K562 (cell line): ENCODE data around the gene YBX1. TPM values are rescaled to one million over a fixed set of nuclear protein-coding genes. Genes with fewer than 3 reads are reported as not detected.

Experiments
- polyA plus RNA-seq, 8 experiments: library from polyadenylated mRNA; depleted of rRNA in 4 of 8; stranded (reverse) in 5 of 8; unstranded in 3 of 8; fragments of >200 nt; fragmentation: Nextera tagmentation in 2 of 8; fragmentation: Illumina TruSeq in 1 of 8; extraction: Ambion mirVana in 2 of 8; extraction: Trizol in 1 of 8; gene quantifications; 2 replicates each; pipeline versions ENCODE4 v1.2.1 to v1.2.3, GENCODE V29; 2011 to 2014; ENCODE audit warnings: inconsistent platforms in 1 of 8, missing spikeins in 1 of 8
- total RNA-seq, 7 experiments: library from RNA; depleted of rRNA in 6 of 7; stranded (reverse); fragments of >200 nt in 6 of 7; fragmentation: Illumina TruSeq in 2 of 7; extraction: Trizol in 2 of 7; gene quantifications; 2 replicates each; pipeline versions ENCODE4 v1.2.1 to v1.2.3, GENCODE V29; 2011 to 2021; ENCODE audit warnings: low replicate concordance in 1 of 7
- TF ChIP-seq, protein P1 (sequence below), 2 experiments: fragments of 450-650 bp; formaldehyde crosslinking in 1 of 2; IDR thresholded peaks; 2 replicates each; pipeline versions ENCODE4 v1.4.0 to v1.6.1; 2014 to 2020; ENCODE audit warnings: mild to moderate bottlenecking in 2 of 2, borderline replicate concordance in 1 of 2, low read depth in 1 of 2

The YBX1 gene
- total and polyA plus RNA-seq, 9 of the 15 experiments (the other 6 are each of a cell fraction or from before 2014, with no cell fraction given), result 363 to 1,955 (median 1,216) TPM

DNA sequence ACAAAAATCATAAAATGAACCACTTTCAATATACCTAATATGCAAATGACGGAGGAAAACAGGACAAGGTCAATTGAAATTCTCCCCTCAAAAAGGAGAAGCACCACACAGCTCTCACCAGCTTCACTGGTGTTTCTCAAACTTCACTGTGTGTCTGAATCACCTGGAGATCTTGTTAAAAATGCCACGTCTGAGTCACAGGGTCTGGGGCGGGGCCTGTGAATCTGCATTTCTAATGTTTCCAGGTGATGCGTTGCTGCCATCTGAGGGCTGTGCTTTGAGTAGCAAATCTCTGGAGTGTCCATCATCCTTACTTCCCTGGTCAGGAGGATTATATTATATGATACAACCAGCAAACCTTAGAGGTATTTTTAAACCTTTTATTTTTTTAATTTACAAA lies 48.8 kb downstream of the YBX1 start (continued):
- TF ChIP-seq, protein P1, sequence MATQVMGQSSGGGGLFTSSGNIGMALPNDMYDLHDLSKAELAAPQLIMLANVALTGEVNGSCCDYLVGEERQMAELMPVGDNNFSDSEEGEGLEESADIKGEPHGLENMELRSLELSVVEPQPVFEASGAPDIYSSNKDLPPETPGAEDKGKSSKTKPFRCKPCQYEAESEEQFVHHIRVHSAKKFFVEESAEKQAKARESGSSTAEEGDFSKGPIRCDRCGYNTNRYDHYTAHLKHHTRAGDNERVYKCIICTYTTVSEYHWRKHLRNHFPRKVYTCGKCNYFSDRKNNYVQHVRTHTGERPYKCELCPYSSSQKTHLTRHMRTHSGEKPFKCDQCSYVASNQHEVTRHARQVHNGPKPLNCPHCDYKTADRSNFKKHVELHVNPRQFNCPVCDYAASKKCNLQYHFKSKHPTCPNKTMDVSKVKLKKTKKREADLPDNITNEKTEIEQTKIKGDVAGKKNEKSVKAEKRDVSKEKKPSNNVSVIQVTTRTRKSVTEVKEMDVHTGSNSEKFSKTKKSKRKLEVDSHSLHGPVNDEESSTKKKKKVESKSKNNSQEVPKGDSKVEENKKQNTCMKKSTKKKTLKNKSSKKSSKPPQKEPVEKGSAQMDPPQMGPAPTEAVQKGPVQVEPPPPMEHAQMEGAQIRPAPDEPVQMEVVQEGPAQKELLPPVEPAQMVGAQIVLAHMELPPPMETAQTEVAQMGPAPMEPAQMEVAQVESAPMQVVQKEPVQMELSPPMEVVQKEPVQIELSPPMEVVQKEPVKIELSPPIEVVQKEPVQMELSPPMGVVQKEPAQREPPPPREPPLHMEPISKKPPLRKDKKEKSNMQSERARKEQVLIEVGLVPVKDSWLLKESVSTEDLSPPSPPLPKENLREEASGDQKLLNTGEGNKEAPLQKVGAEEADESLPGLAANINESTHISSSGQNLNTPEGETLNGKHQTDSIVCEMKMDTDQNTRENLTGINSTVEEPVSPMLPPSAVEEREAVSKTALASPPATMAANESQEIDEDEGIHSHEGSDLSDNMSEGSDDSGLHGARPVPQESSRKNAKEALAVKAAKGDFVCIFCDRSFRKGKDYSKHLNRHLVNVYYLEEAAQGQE (IDR thresholded peaks at IDR 0.05; ENCODE audit: borderline replicate concordance), result peak; percentile 69; the same call in 1 of the 2 replicates
- TF ChIP-seq, protein P1 (CRISPR knock-in tag; IDR thresholded peaks at IDR 0.05; ENCODE audit: low read depth), result no peak
- TF ChIP-seq, all 486 proteins: peak for 13
